WI38 (cell line): ENCODE results near the gene NDUFV2.

Experiments used
- H3K4me3 ChIP-seq: 2 replicates; pipeline ENCODE4 v1.5.1; 2011; ENCODE audit warnings: low read depth, mild to moderate bottlenecking, control low read depth, low read length
- CTCF ChIP-seq: IDR thresholded peaks from 2 replicates; pipeline ENCODE4 v1.5.1; 2012; ENCODE audit warnings: low read depth, mild to moderate bottlenecking, control low read depth, low read length

Gene NDUFV2

GRCh38 chr18:9065864-9066263 lies 36.6 kb upstream of the NDUFV2 start:
- H3K4me3 ChIP-seq: no peak overlapping the region
- no peak for TF ChIP-seq CTCF

GRCh38 chr18:9066358-9066757 lies 36.1 kb upstream of the NDUFV2 start:
- no peak overlapping the region for H3K4me3 ChIP-seq
- TF ChIP-seq CTCF: no peak

GRCh38 chr18:9066817-9067306 lies 35.6 kb upstream of the NDUFV2 start:
- H3K4me3 ChIP-seq: no peak overlapping the region
- TF ChIP-seq CTCF: no peak

- H3K4me3 ChIP-seq: no peak overlapping the region
- TF ChIP-seq CTCF: no peak
Measured at GRCh38 chr18:9067823-9068222, 34.7 kb upstream of the NDUFV2 start.

- TF ChIP-seq CTCF: no peak
- no peak overlapping the region for H3K4me3 ChIP-seq
Measured at GRCh38 chr18:9068346-9068745, 34.2 kb upstream of the NDUFV2 start.

GRCh38 chr18:9069601-9070000 lies 32.9 kb upstream of the NDUFV2 start:
- no peak overlapping the region for H3K4me3 ChIP-seq
- TF ChIP-seq CTCF: no peak

GRCh38 chr18:9070212-9070611 lies 32.3 kb upstream of the NDUFV2 start:
- TF ChIP-seq CTCF: no peak
- no peak overlapping the region for H3K4me3 ChIP-seq
